GM12891 (cell line): ENCODE data around the gene FERMT1.

ENCODE experiments used
- POLR2AphosphoS5 ChIP-seq: IDR thresholded peaks from 2 replicates; pipeline ENCODE4 v1.6.1; 2011; ENCODE audit warnings: low read depth, low read length, control low read depth
- SPI1 ChIP-seq: IDR thresholded peaks from 2 replicates; pipeline ENCODE4 v1.6.1; 2011; ENCODE audit warnings: low read depth, low read length, control low read depth

DNA sequence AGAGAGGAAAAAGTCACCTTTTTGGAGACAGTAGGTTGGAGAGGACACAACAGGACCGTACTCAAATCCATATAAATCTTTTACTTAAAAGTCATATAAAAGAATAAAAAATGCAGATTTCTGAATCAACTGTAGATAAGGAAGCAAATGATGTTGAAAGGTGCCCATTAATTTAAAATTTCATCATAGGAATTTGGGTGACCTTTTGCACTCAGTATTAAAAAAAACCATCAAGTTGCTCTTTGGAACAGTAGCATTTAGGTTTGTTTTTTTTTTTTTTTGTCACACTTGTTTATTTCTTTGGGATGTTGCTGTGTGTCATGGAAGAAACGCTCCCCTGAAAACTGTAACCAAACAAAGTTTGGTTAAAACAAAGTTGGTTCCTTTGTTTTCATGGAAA, 48.0 kb downstream of the FERMT1 start:
- TF ChIP-seq SPI1 = no peak
- no peak for TF ChIP-seq POLR2AphosphoS5
